Stimulated activated CD8-positive, alpha-beta memory T cell treated with anti-CD3 and anti-CD28 coated beads, Interleukin-4, amount 100 ng/mL, for 4 hours (primary cell): ENCODE measurements around the gene SLC10A7.

Experiments used
- DNase-seq, 2 donors: peaks; one replicate each; pipeline ENCODE4 v3.0.0-alpha.2; 2020; ENCODE audit warnings: low read depth in 2 of 2, low spot score in 1 of 2

SLC10A7 gene

DNA sequence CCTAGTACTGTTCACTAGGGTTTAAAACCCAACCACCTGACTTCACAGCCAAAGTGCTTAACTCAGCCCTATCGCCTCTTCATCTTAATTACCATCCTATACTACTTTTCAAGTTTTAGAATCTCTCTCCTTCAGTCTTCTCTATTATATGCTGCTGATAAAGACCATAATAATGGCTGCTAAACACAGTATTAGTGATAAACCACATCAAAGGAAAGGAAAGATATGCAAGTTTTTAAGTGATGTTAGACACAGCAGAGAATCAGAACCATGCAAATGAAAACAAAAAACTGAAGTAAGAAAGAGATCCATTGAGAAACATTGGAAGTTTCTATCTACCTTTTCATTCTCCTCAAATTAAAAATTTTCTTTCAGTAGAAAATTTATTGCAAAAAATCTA lies 206.6 kb downstream of the SLC10A7 start:
- no peak for DNase-seq

DNA sequence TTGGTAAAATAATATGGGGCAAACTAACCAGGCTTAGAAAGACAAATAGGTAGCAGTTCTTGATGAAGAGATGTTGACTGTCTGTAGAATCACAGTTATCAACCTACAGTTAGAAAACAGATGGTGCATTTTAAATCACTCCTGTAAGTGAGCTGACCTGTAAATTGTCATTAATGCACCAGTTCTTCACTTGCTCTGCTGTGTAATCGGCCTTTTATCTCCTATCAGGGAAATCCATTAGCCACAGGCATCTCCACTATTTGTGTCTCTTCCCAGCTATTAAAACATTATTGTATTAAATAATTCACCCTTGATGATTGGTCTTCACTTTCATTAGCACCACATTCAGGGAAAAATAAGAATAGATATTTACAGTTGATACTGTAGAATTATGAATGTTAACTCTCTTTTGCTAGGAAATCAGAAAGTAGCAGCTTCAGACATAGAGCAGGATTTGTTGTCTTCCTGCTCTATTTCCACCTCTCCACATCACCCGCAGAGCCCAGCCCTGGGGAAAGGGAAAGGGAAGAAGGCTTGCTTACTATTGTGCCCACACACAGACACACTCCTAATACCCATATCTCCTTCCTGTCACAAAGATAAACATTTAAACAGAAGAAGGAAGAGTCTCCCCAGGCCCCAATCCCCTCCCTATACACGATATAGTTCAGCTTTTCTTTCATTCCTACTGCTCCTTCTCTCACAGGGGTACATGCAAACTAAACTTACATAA lies 210.3 kb downstream of the SLC10A7 start:
- DNase-seq, result no peak

DNA sequence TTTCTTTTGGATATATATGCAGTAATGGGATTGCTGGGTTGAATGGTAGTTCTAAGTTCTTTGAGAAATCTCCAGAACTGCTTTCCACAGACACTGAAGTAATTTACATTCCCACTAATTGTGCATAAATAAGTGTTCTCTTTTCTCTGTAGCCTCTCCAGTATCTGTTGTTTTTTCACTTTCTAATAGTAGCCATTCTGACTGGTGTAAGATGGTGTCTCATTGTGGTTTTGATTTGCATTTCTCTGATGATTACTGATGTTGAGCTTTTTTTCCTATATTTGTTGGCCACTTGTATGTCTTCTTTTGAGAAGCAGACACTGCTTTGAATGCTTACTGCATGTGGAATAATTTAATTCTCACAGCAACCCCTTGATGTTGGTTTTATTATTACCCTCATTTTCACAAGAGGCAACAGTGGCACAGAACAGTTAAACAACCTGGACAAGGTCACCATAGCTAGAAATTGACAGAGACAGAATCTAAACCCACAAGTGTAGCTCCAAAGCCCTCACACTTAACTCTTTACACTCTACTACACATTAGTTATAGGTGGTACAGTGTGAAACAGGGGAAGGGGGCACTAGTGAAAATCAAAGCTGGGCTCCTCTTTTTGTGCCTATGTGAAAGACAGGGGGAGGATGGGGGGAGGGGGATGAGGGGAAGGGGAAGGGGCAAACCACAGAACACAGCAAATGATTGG lies 211.3 kb downstream of the SLC10A7 start:
- no peak for DNase-seq

- DNase-seq, result no peak
These were observed 212.8 kb downstream of the SLC10A7 start for GRCh38 chr4:146308951-146309350.

- no peak for DNase-seq
These were observed 218.9 kb downstream of the SLC10A7 start for GRCh38 chr4:146302822-146303221.

- DNase-seq, result no peak
These were observed 222.1 kb downstream of the SLC10A7 start for GRCh38 chr4:146299607-146300006.

- no peak for DNase-seq
These were observed 227.0 kb downstream of the SLC10A7 start for GRCh38 chr4:146294776-146295175.

- no peak for DNase-seq
These were observed 229.2 kb downstream of the SLC10A7 start for GRCh38 chr4:146292508-146292907.

GRCh38 chr4:146291313-146291712 lies 230.4 kb downstream of the SLC10A7 start:
- DNase-seq, result no peak

DNA sequence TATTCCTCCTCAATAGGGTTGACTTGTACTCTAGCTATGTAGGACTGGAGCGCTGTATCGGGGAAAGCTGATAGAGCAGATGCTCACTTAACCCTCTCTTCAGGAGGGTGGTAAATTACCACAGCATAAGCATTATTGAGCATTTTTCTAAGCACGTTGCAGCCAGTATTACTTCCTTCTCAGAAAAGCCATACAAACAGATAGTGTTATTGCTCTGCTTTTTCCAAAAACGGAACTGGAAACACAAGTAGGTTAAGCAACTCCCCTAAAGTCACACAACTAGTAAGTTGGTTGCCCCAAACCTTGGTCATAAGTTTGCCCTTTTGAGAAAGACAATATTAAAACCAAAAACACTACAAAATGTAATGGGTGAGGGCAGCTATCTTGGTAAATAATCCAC lies 233.5 kb downstream of the SLC10A7 start:
- DNase-seq, result no peak

DNA sequence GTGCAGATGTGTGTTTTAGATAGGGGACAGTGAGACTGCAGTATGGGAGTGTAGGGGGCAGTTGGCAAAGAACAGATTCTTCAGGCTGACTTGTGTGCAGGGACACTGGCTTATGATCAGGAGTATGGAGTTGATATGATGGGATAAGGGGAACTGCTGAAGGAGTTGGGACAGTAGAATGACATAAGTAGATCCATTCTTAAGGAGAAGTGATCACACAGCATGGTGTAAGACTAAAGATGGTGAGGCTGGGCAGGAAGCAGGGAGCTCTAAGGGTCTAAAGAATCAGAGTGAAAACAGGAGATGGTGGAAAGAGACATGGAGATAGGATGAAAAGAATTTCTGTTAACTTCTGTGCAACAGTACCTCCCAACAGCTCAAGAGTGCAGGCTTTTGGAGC lies 236.7 kb downstream of the SLC10A7 start:
- no peak for DNase-seq

DNA sequence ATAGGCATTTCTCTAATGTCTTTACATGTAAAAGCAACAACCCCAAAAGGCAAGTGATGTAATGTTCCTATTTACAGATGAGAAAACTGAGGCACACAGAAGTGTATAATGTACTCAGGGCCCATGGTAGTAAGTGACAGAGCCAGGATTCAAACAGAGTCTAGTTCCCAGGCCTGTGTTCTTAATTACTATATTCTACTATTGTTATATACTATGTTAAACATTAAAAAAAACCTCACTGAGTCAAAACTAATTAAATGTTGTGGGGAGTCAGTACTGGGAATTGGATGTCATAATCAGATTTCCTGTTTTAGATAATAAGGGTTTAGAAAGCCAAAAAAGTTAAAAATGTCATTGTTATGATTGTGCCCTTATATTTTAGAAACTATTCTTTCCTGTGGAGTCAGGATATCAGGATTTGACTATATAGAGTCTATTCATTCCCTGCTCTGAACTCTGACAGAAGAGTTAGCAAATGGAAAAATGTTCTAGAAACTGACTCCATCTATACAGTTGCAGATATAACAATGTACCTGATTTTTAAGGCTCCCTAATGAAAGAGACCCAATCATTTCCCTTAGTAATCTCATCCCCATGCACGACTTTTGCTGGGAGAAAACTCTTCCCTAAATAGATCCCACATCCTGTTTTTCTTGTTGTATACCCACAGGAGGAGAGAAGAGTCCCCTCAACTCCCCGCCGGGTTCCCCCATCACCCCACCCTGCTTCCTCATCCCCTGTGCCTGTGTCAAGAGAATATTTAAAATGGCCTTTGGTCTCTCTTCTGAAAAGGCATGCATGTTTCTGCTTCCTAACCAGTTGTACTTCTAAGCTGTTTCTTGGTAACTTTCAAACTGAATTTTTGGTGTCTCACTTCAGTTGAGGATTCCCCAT lies 237.7 kb downstream of the SLC10A7 start:
- no peak for DNase-seq

- no peak for DNase-seq
These were observed 239.1 kb downstream of the SLC10A7 start for GRCh38 chr4:146282657-146283056.

- no peak for DNase-seq
These were observed 242.8 kb downstream of the SLC10A7 start for GRCh38 chr4:146278986-146279385.

DNA sequence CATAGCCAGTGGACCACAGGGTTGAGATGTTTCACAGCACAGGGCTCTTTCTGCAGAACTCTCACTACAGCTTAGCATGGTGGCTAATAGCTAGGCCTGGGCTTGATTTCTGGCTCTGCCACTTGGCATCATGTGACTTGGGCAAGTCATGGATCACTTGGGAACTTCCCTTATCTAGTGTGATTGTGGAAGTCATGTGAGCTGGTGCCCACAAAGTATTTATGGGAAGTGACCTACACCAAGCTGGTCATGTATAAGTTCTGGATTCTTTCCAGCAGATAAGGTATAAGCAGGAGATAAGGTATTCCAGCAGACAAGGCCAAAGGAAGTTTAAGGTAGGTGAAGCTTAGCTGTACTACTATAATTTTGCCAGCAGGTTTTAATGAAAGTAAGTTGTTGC lies 246.4 kb downstream of the SLC10A7 start:
- no peak for DNase-seq

DNA sequence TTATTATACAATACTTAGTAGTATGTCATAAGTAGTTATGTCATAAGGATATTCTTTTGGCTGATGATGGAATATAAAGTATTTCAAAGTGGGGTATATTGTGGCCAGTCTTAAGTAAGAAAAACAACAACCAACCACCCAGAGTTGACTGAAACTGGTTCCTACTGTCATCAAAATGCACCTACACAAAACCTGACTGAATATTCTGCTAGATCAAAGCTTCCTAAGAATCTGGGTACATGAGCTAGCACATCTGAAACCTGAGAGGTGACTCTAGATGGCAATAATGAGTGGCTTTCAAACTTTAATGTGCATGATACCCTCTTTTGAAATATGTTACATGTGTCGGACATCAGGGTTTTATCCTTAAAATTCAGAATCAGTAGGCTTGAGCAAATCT lies 247.0 kb downstream of the SLC10A7 start:
- no peak for DNase-seq

DNA sequence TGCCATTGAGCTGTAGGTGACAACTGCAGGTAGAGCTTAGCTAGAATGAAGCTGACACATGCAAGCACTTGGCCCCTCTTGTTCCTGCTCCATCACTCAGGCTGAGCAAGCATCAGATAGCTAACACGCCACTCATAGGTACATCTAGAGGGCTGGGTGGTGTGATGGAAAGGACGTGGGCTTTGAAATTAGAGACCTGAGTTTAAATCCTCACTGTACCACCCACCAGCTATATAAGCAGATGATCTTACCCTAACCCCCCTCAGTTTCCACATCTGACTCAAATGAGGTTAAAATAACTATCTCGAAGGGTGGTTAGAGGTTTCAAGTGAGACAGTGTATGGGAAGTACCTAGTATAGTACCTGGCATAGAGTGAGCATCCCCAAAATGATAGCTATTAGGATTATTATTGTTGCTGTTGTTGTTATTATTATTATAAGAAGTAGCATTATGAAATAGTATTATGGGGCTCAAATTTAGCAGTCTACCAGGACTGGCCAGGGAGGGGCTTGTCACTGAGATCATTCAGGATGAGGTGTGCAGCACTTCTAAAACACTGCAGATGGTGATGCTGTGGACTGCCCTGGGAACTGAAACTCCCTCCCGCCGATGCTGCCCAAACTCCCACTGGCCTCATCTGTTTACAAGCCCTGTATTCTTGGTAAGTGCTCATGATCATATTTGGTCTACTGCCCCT lies 248.4 kb downstream of the SLC10A7 start:
- no peak for DNase-seq

GRCh38 chr4:146271466-146271865 lies 250.3 kb downstream of the SLC10A7 start:
- DNase-seq, result no peak

GRCh38 chr4:146269228-146269653 lies 252.5 kb downstream of the SLC10A7 start:
- DNase-seq, result no peak

- no peak for DNase-seq
These were observed 253.9 kb downstream of the SLC10A7 start for GRCh38 chr4:146267826-146268225.

DNA sequence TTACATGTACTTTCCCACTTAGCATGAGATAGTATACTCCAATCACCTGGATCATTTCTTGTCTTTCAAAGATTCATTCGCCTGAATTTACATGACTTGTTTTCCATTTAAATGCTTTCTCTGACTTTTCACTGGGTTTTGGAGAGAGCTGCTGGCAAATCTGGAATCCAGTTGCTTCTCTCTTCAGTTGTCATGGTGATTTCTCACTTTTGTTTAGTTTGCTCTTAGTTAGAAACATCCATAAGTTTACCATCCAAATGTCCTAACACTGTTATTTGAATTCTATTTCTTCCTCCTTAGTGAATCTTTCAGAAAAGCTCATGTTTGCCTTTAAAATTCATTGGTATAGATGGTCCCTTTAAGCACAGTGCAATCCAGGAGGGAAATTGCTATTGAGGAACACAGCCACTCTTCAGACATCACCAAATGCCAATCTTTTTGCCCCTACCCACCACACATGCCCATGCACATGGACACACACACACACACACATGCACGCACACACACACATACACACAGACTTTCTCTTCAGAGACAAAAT lies 255.7 kb downstream of the SLC10A7 start:
- no peak for DNase-seq
